Left ventricle myocardium inferior (tissue), 1 donor: ENCODE results near the gene PLEKHA7. TPM values are rescaled to one million over a fixed set of nuclear protein-coding genes. Genes with fewer than 3 reads are reported as not detected.

ENCODE experiments used
- DNase-seq: peaks from one replicate; pipeline ENCODE4 v3.0.0-alpha.2; 2020
- H3K27ac ChIP-seq: fragments of 200-600 bp; replicated peaks from 2 replicates; pipeline ENCODE4 v1.8.0; 2021
- H3K27me3 ChIP-seq: fragments of 200-600 bp; 2 replicates; pipeline ENCODE4 v1.8.0; 2021; ENCODE audit warnings: low read depth
- H3K36me3 ChIP-seq: fragments of 200-600 bp; 2 replicates; pipeline ENCODE4 v1.8.0; 2021
- H3K4me1 ChIP-seq: fragments of 200-600 bp; 2 replicates; pipeline ENCODE4 v1.8.0; 2021
- H3K4me3 ChIP-seq: fragments of 200-600 bp; 2 replicates; pipeline ENCODE4 v1.8.0; 2021; ENCODE audit warnings: mild to moderate bottlenecking, moderate library complexity
- H3K9me3 ChIP-seq: fragments of 200-600 bp; replicated peaks from 2 replicates; pipeline ENCODE4 v1.8.0; 2021
- intact Hi-C: fragments of 100-400 bp; cut with micrococcal nuclease; formaldehyde crosslinking; loops from one replicate; pipeline ENCODE4 v1.11.0; 2022
- total RNA-seq: library from RNA; stranded (reverse); fragmentation: NEBNext Ultra II Directional; extraction: Animal tissue kit (Norgen Biotek cat#: 25700); gene quantifications from one replicate; pipeline ENCODE4 v1.2.1, GENCODE V29; 2021
- TF ChIP-seq, protein P1 (sequence below): fragments of 200-600 bp; IDR thresholded peaks from 2 replicates; pipeline ENCODE4 v1.8.0; 2021; ENCODE audit warnings: antibody characterized with exemption, mild to moderate bottlenecking, borderline replicate concordance
- donor health status: DM: no; HTN: yes; CAD: no; lungs with severe emphysema.

Gene PLEKHA7
- total RNA-seq, 1 donor from 2014 or later: 33.2 TPM

DNA sequence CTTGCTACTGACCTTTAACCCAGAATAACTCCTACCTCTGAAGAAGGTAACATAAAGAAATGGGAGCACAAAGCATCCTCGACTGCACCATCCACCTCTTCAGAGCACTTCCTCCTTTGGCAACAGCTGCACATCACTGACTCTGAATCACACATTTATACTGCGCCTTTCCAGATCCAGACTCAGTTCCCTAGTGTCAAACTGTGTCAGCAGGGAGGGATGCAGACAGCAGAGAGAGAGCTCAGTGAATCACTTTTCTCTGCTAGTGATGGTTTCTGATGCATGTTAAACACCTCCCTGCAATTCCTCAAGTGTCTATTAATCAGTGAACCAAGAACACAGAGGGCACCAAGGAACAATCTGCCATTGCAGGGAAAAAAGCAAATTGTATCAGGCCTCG is 118.9 kb downstream of the PLEKHA7 start:
- Histone ChIP-seq H3K27ac (no peak overlapping the region), H3K4me3 (no peak overlapping the region), H3K9me3 (no peaks in the 10 kb centered on the region), H3K27me3 (no peaks in the 10 kb centered on the region), H3K36me3 (no peaks in the 10 kb centered on the region), H3K4me1 (peaks cover 75% of the 10 kb centered on the region)
- no peak for DNase-seq
- TF ChIP-seq, protein P1, sequence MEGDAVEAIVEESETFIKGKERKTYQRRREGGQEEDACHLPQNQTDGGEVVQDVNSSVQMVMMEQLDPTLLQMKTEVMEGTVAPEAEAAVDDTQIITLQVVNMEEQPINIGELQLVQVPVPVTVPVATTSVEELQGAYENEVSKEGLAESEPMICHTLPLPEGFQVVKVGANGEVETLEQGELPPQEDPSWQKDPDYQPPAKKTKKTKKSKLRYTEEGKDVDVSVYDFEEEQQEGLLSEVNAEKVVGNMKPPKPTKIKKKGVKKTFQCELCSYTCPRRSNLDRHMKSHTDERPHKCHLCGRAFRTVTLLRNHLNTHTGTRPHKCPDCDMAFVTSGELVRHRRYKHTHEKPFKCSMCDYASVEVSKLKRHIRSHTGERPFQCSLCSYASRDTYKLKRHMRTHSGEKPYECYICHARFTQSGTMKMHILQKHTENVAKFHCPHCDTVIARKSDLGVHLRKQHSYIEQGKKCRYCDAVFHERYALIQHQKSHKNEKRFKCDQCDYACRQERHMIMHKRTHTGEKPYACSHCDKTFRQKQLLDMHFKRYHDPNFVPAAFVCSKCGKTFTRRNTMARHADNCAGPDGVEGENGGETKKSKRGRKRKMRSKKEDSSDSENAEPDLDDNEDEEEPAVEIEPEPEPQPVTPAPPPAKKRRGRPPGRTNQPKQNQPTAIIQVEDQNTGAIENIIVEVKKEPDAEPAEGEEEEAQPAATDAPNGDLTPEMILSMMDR: no peak
- intact Hi-C loops: no loop called here

DNA sequence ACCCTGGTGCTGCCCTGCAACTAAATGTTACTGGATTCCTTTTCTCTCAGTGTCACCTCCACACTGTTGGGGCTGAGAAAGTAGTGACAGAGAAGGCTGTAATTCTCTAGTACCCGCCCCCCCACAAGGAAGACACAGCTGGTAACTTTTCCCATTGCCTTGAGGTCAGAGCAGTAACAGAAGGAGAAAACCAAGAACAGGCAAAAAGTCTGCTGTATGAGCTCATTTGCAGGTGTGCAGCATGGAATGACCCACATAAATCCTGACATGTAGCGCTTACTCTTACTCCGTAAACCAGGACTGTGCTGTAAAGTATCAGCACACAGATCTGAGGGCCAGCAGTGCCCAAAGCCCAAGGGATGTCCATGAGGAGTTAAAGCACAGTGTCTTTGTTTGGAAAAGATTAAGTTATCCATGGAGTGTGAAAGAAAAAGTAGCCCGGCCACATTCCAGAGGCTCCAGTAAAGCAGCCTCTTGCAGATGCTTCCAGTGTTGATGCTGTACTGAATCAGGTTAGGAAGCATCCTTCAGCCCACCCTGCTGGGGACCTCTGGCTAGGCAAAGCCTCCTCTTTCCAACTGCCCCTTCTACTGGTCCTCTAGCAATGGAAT is 120.7 kb downstream of the PLEKHA7 start:
- intact Hi-C loops: no loop called here
- TF ChIP-seq, protein P1: no peak
- peaks cover 10% of the 10 kb centered on the region for H3K9me3 ChIP-seq
- H3K27me3 ChIP-seq: no peaks in the 10 kb centered on the region
- no peak overlapping the region for H3K4me3 ChIP-seq
- H3K36me3 ChIP-seq: no peaks in the 10 kb centered on the region
- peaks cover 61% of the 10 kb centered on the region for H3K4me1 ChIP-seq
- no peak for DNase-seq
- no peak overlapping the region for H3K27ac ChIP-seq

DNA sequence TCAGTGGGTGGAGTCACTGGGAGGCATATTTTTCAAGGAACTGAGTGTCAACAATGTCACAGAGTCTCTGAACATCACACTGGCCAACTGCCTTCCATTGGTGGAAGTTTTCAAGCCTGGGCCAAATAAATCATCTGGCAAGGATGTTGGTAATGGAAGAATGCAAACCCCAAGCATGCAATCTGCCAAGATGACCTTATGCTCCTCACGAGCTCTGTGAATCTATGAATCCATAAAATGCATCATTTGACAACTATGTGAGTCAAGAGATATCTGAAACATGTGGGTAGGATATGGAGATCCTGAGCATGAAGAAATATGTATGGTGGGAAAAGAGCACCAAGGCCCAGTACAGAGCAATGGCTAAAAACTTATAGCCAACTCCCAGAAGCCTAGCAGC is 122.2 kb downstream of the PLEKHA7 start:
- DNase-seq: no peak
- Histone ChIP-seq H3K27me3 (no peaks in the 10 kb centered on the region), H3K4me3 (no peak overlapping the region), H3K36me3 (no peaks in the 10 kb centered on the region), H3K27ac (no peak overlapping the region), H3K4me1 (peaks cover 45% of the 10 kb centered on the region), H3K9me3 (peaks cover 10% of the 10 kb centered on the region)
- TF ChIP-seq, protein P1: no peak
- intact Hi-C loops: no loop called here

DNA sequence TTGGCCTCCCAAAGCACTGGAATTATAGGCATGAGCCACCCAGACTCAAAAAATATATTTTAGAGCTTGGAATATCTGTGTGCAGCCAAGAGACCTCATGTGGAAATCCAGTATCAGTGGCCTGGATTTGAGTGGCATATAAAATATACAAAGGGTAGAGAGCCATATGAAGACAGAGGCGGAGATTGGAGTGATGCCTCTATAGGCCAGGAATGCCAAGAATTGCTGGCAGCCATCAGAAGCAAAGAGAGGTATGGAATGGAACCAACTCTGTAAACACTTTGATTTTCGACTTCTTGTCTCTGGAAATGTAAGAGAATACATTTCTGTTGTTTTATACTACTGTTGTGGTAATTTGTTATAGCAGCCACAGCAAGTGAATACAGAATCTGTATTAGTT is 123.0 kb downstream of the PLEKHA7 start:
- no peak for DNase-seq
- Histone ChIP-seq H3K27me3 (no peaks in the 10 kb centered on the region), H3K36me3 (no peaks in the 10 kb centered on the region), H3K4me1 (peaks cover 37% of the 10 kb centered on the region), H3K9me3 (peaks cover 10% of the 10 kb centered on the region), H3K27ac (no peak overlapping the region), H3K4me3 (no peak overlapping the region)
- TF ChIP-seq, protein P1: no peak
- intact Hi-C loops: no loop called here

DNA sequence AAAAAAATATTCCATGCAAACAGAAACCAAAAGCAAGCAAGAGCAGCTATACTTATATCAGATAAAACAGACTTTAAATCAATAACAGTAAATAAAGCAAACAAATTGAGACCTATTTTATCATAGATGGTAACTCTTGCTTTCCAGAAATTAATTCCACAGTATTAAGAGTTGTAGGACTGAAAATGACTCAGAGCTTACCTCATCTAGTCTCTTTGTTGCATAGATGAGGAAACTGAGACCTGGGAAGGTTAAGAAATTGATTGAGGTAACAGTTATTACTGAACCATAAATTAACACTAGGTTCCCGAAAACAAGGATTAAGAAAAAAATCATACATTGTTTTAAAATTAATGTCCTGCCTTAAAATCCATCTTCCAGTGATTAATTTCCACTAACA is 123.8 kb downstream of the PLEKHA7 start:
- intact Hi-C loops: no loop called here
- DNase-seq: no peak
- peaks cover 10% of the 10 kb centered on the region for H3K9me3 ChIP-seq
- H3K27me3 ChIP-seq: no peaks in the 10 kb centered on the region
- no peak overlapping the region for H3K27ac ChIP-seq
- H3K36me3 ChIP-seq: no peaks in the 10 kb centered on the region
- H3K4me3 ChIP-seq: no peak overlapping the region
- peaks cover 29% of the 10 kb centered on the region for H3K4me1 ChIP-seq
- TF ChIP-seq, protein P1: no peak
